Fibroblast of mammary gland (primary cell): ENCODE results near the gene ZC3H18.

Source experiments
- DNase-seq: peaks from one replicate; pipeline ENCODE4 v3.0.0-alpha.2; 2010; ENCODE audit warnings: low read depth
- H3K4me3 ChIP-seq: 2 replicates; pipeline ENCODE4 v1.5.1; 2011; ENCODE audit warnings: low read depth, mild to moderate bottlenecking, low read length, moderate library complexity; ENCODE audit not compliant: control insufficient read depth
- TF ChIP-seq, protein P1 (sequence below): conservative IDR thresholded peaks from 2 replicates; pipeline ENCODE4 v1.5.1; 2011; ENCODE audit warnings: low read depth, low read length, inconsistent platforms; ENCODE audit not compliant: control insufficient read depth, insufficient read depth

ZC3H18 gene

DNA sequence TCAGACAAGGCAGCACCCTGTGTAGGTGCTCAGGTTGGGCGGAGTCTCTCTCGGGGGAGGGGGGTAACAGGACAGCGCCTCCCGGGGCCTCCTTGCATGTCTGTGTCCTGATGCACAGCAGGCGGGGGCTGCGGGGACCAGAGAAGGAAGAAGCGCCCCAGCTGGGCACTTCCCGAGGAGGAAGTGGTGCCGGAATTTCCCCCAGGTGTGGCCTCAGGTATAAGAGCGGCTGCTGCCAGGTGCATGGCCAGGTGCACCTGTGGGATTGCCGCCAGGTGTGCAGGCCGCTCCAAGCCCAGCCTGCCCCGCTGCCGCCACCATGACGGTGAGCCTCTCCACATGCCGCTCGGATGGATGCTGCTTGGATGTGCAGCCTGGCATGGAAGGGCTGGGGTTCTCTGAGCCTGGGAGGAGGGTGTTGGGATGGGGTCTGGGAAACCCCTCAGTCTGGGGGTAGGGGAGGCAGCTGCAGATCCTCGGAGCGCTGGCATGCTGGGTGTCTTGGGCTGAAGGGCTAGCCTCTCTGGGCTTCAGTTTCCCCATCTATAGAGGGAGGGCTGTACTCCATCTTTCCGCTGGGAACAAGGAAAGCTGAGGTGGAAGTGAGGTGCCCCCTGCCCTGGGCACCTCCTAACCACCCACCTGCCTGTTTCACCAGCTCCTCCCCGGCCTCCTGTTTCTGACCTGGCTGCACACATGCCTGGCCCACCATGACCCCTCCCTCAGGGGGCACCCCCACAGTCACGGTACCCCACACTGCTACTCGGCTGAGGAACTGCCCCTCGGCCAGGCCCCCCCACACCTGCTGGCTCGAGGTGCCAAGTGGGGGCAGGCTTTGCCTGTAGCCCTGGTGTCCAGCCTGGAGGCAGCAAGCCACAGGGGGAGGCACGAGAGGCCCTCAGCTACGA, 68.4 kb downstream of the ZC3H18 start, which contains the start of gene IL17C:
TSS of gene IL17C (plus strand) at position 250 of the 908 bp plus-strand sequence. CDS start at position 320, 70 bp downstream.
- no peak for DNase-seq
- H3K4me3 ChIP-seq = no peak within 1 kb of the TSS
- TF ChIP-seq, protein P1, sequence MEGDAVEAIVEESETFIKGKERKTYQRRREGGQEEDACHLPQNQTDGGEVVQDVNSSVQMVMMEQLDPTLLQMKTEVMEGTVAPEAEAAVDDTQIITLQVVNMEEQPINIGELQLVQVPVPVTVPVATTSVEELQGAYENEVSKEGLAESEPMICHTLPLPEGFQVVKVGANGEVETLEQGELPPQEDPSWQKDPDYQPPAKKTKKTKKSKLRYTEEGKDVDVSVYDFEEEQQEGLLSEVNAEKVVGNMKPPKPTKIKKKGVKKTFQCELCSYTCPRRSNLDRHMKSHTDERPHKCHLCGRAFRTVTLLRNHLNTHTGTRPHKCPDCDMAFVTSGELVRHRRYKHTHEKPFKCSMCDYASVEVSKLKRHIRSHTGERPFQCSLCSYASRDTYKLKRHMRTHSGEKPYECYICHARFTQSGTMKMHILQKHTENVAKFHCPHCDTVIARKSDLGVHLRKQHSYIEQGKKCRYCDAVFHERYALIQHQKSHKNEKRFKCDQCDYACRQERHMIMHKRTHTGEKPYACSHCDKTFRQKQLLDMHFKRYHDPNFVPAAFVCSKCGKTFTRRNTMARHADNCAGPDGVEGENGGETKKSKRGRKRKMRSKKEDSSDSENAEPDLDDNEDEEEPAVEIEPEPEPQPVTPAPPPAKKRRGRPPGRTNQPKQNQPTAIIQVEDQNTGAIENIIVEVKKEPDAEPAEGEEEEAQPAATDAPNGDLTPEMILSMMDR = no peak

DNA sequence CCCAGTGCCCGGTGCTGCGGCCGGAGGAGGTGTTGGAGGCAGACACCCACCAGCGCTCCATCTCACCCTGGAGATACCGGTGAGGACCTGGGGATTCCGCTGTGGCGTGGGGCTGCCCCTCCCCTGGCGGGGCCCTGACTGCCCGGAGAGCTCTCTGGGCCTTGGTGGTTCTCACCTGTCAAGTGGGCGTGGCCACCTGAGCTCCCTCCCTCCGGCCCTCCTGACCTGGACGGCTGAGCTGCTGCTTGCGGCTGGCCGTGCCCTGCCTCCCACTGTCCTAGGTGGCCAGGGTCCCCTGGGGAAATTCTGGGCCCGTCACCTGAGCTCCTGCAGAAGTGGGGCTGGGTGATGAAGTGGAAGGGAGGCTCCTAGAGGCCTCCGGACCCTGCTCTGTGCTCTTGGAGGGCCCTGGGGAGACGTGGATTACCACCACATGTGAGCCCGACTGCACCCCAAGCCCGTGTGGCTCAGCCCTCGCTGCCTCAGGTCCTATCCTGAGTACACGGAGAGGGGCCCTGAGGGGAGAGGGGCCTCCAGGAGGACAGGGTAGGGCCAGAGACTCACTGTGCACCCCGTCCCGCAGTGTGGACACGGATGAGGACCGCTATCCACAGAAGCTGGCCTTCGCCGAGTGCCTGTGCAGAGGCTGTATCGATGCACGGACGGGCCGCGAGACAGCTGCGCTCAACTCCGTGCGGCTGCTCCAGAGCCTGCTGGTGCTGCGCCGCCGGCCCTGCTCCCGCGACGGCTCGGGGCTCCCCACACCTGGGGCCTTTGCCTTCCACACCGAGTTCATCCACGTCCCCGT, 69.2 kb downstream of the ZC3H18 start:
- no peak overlapping the region for H3K4me3 ChIP-seq
- TF ChIP-seq, protein P1 = no peak
- no peak for DNase-seq

DNA sequence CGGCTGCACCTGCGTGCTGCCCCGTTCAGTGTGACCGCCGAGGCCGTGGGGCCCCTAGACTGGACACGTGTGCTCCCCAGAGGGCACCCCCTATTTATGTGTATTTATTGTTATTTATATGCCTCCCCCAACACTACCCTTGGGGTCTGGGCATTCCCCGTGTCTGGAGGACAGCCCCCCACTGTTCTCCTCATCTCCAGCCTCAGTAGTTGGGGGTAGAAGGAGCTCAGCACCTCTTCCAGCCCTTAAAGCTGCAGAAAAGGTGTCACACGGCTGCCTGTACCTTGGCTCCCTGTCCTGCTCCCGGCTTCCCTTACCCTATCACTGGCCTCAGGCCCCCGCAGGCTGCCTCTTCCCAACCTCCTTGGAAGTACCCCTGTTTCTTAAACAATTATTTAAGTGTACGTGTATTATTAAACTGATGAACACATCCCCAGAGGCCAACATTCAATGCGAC, 69.9 kb downstream of the ZC3H18 start:
- H3K4me3 ChIP-seq = no peak overlapping the region
- no peak for DNase-seq
- TF ChIP-seq, protein P1 = no peak

DNA sequence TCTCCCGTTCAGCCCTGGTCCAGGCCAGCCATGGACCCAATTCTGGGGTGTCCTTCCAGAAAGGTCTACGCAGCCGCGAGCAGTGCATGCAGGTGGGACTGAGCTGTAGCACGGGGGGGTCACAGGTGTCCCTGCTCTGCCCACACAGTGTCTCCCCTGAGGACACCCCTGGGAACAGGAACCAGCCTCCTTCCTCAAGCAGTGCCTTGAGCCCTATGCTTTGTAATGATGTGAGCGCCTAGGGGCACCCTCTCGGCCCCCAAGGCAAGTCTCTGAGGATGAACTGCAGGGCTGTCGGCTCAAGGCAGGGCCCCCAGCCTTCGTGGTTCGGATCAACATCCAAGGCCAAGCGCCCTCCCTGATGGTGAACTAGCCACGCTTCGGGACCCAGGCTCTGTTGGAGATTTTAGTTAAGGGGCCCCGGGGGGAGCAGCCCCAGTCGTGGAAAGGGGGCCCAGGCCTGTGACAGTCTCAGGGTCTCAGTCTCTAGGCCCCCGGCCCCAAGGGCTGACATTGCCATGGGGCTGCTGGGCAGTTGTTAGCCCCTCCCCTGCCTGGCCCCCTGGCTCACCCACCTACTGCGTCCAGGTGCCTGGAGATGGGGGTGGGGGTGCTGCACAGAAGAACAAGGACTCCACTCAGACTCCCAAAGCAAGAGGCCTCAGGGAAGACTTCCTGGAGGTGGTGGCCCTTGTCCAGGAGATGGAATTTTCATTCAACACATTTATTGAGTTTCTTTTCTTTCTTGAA, 70.5 kb downstream of the ZC3H18 start:
- TF ChIP-seq, protein P1 = no peak
- H3K4me3 ChIP-seq = no peak overlapping the region
- DNase-seq = no peak

DNA sequence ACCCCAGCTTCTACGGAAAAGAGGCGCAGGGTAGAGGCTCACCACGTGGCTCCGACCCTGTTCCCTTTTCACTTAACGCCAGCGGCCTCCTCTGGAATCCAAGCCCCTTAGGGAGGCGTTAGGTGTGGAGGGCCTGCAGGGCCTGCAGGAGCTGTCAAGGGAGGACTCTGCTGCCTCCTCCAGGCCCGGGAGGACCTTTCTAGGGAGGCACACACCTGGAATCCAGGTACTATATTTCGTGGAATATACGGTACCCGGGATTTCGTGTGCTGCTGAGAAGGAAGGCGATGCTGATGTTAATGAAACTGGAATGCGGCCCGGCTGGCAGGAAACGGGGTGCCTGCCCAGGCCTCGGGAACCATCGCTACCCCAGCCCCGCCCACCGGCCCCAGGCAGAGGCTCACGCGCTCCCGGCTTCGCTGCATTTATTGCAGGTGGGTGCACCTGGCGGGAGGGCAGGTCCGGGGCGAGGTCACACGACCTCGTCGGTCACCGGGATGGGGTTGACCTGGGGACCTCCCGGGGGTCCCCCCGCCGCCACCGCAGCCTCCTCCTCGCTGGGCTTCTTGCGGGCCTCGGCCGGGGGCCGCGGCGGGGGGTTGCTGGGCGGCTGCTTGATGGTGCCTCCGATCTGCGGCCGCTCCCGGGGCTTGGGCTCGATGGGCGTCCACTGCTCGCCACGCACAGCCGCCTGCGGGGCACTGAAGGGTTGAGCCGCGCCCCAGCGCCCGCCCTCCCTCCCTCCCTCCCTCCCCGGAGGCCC, 72.9 kb downstream of the ZC3H18 start:
- no peak for DNase-seq
- no peak overlapping the region for H3K4me3 ChIP-seq
- TF ChIP-seq, protein P1 = no peak

DNA sequence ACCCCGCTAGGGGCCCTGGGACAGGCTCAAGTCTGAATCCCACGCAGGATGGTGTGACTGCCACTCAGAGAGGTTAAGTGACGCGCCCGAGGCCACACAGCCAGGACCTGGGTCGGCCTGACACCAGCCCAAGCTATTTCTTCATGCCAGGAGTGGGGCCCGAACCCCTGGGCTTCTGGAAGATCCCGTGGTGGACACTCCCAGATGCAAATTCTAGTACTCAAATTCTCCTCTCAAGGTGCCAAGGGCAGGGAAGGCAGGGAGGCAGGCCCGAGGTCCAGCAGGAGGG, 73.4 kb downstream of the ZC3H18 start:
- H3K4me3 ChIP-seq = no peak overlapping the region
- TF ChIP-seq, protein P1 = no peak
- DNase-seq = no peak
